Activated CD4-positive, alpha-beta T cell treated with anti-CD3 and anti-CD28 coated beads for 36 hours (primary cell): Measurements from ENCODE around the gene TXNDC5. TPM values are rescaled to one million over a fixed set of nuclear protein-coding genes. Genes with fewer than 3 reads are reported as not detected.
"Not testable (repeated sequence)": the region's sequence is repeated elsewhere in the genome, so short reads cannot be mapped to it uniquely, and the experiment has no call there.

ENCODE experiments used
- ATAC-seq: fragments of 200-7000 bp; cut with Tn5 transposase; one replicate; pipeline ENCODE4 v1.10.0; 2021; ENCODE audit warnings: mild to moderate bottlenecking, moderate library complexity
- CTCF ChIA-PET: fragments of 350-600 bp; sonication (Branson Sonifier 250); formaldehyde crosslinking; loops from one replicate; lab custom pipeline; 2021; ENCODE audit warnings: antibody characterized with exemption; lab: Charles Lee
- POLR2A ChIA-PET: fragments of 350-600 bp; sonication (Branson Sonifier 250); formaldehyde crosslinking; loops from one replicate; lab custom pipeline; 2021; ENCODE audit warnings: antibody characterized with exemption, inconsistent platforms; lab: Charles Lee
- DNase-seq: peaks from one replicate; pipeline ENCODE4 v3.0.0-alpha.2; 2020
- H3K27ac Mint-ChIP-seq: one replicate; pipeline ENCODE4 v1.8.0; 2021; ENCODE audit warnings: mixed read lengths
- H3K27me3 Mint-ChIP-seq: one replicate; pipeline ENCODE4 v1.8.0; 2021; ENCODE audit warnings: mixed read lengths
- H3K36me3 Mint-ChIP-seq: one replicate; pipeline ENCODE4 v1.8.0; 2021; ENCODE audit warnings: low read depth, mixed read lengths
- H3K4me1 Mint-ChIP-seq: one replicate; pipeline ENCODE4 v1.8.0; 2021; ENCODE audit warnings: mixed read lengths
- H3K4me3 Mint-ChIP-seq: one replicate; pipeline ENCODE4 v1.8.0; 2021; ENCODE audit warnings: mild to moderate bottlenecking, moderate library complexity, mixed read lengths
- H3K9me3 Mint-ChIP-seq: one replicate; pipeline ENCODE4 v1.8.0; 2021; ENCODE audit warnings: low read depth, mixed read lengths
- intact Hi-C, 2 experiments: fragments of 100-400 bp; cut with DNase I in 1 of 2; cut with micrococcal nuclease in 1 of 2; formaldehyde crosslinking; loops; one replicate each; pipeline versions ENCODE4 v1.14.2 to v1.15.1; 2022 to 2024; cut with DNase I, micrococcal nuclease
- total RNA-seq, 2 experiments: library from RNA; stranded (reverse); gene quantifications; one replicate each; pipeline ENCODE4 v1.2.3, GENCODE V29; 2021

Gene TXNDC5
- total RNA-seq, 2 experiments from 2014 or later, result 44.4 to 52.8 TPM

DNA sequence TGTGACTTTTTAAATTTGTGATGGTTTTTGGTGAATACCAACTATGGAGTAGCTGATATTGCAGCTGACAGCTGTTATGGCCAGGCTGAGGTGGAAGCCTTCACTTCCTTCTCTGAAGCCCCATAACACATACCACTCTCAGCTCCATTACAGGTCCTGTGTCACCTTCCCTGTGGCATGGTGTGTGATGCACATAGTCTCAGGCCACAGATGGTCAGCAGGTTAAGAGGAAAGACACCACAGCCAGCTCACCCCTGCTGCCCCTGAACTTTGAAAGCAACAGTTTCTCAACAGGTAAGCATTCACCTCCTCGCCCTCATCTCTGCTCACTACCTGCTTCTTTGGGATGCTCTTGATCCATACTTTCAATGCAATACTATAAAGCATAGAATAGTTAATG is 7.7 kb downstream of the TXNDC5 start:
- POLR2A ChIA-PET, result interaction anchor here (0.6 to 0.7 kb wide), 2 partner anchors 115 to 849 kb away, joined by 3 to 20 read pairs; no protein-coding TSS in a partner anchor
- H3K36me3 Mint-ChIP-seq, result peaks cover 42% of the 10 kb centered on the region
- peaks cover 3% of the 10 kb centered on the region for H3K4me1 Mint-ChIP-seq
- CTCF ChIA-PET, result no interaction called here
- intact Hi-C loops, result no loop called here
- ATAC-seq (no peak), DNase-seq (no peak)
- no peaks in the 10 kb centered on the region for H3K9me3 Mint-ChIP-seq
- H3K27ac Mint-ChIP-seq, result no peak overlapping the region
- no peaks in the 10 kb centered on the region for H3K27me3 Mint-ChIP-seq
- H3K4me3 Mint-ChIP-seq, result no peak overlapping the region

- Mint-ChIP-seq H3K4me1 (no peaks in the 10 kb centered on the region), H3K36me3 (peaks cover 44% of the 10 kb centered on the region), H3K27me3 (no peaks in the 10 kb centered on the region), H3K27ac (no peak overlapping the region), H3K4me3 (no peak overlapping the region), H3K9me3 (no peaks in the 10 kb centered on the region)
- intact Hi-C loops, result no loop called here
- DNase-seq (no peak), ATAC-seq (no peak)
- ChIA-PET POLR2A (no interaction called here), CTCF (no interaction called here)
Observed at GRCh38 chr6:7902221-7902620, 8.4 kb downstream of the TXNDC5 start.

- no peaks in the 10 kb centered on the region for H3K4me1 Mint-ChIP-seq
- no peak overlapping the region for H3K27ac Mint-ChIP-seq
- CTCF ChIA-PET, result no interaction called here
- ATAC-seq (no peak), DNase-seq (no peak)
- H3K4me3 Mint-ChIP-seq, result no peak overlapping the region
- no peaks in the 10 kb centered on the region for H3K27me3 Mint-ChIP-seq
- intact Hi-C loops, result no loop called here
- H3K36me3 Mint-ChIP-seq, result peaks cover 44% of the 10 kb centered on the region
- H3K9me3 Mint-ChIP-seq, result no peaks in the 10 kb centered on the region
- POLR2A ChIA-PET, result no interaction called here
Observed at GRCh38 chr6:7901780-7902179, 8.8 kb downstream of the TXNDC5 start.

- Mint-ChIP-seq H3K27ac (no peak overlapping the region), H3K4me1 (no peaks in the 10 kb centered on the region), H3K4me3 (no peak overlapping the region), H3K9me3 (no peaks in the 10 kb centered on the region), H3K27me3 (no peaks in the 10 kb centered on the region), H3K36me3 (peaks cover 46% of the 10 kb centered on the region)
- no peak for DNase-seq
- ChIA-PET CTCF (no interaction called here), POLR2A (no interaction called here)
- intact Hi-C loops, result no loop called here
- ATAC-seq, result no peak
Observed at GRCh38 chr6:7901056-7901455, 9.5 kb downstream of the TXNDC5 start.

- peaks cover 49% of the 10 kb centered on the region for H3K36me3 Mint-ChIP-seq
- H3K4me1 Mint-ChIP-seq, result no peaks in the 10 kb centered on the region
- CTCF ChIA-PET, result no interaction called here
- DNase-seq (no peak), ATAC-seq (no peak)
- POLR2A ChIA-PET, result interaction anchor here (0.7 kb wide), 1 partner anchor 201 kb away, joined by 3 read pairs; the partner anchor contains the start of gene EEF1E1
- no peaks in the 10 kb centered on the region for H3K9me3 Mint-ChIP-seq
- intact Hi-C loops, result no loop called here
- H3K4me3 Mint-ChIP-seq, result no peak overlapping the region
- no peak overlapping the region for H3K27ac Mint-ChIP-seq
- H3K27me3 Mint-ChIP-seq, result no peaks in the 10 kb centered on the region
Observed at GRCh38 chr6:7900621-7901020, 10.0 kb downstream of the TXNDC5 start.

- ATAC-seq, result no peak
Observed at GRCh38 chr6:7899889-7900213, 10.7 kb downstream of the TXNDC5 start.

DNA sequence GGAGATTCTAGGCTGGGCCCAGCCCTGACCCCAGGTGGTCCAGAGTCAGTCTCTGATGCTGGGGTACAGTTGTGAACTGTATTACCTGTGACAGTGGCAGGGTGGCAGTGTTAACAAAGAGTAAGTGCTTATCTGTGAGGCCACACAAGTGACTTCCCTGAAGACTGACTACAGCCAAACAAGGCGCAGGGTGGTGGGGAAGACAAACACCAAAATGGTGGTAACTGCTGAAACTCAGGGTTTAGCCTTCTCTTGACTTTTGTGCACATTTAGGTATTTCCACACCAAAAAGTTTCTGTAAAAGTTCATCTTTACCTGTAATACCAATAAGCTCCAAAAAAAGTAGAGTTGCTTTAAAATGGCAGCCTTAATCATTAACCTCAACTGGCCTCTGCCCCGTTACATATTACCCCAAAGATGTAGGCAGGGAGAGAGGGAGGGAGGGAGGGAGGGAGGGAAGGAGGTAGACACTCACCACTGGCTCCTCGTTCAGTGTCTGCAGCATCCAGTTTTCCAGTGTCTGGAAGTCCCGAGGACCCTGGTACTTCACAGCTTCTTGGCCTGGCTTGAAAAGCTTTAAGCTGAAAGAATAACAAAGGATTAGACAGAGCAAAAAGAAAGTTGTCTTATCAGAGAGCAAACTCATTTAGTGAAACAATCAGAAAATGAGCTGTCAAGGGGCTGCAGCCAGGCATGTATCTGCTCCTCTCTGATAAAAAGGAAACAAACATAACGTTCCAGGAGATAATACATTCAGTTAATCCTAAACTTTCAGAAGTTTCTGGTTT is 11.3 kb downstream of the TXNDC5 start:
- Mint-ChIP-seq H3K27me3 (no peaks in the 10 kb centered on the region), H3K9me3 (no peaks in the 10 kb centered on the region), H3K4me3 (no peak overlapping the region), H3K27ac (no peak overlapping the region), H3K4me1 (no peaks in the 10 kb centered on the region), H3K36me3 (peaks cover 52% of the 10 kb centered on the region)
- ChIA-PET POLR2A (no interaction called here), CTCF (interaction anchor here (0.8 to 1.0 kb wide), 3 partner anchors 12 to 1236 kb away, joined by 3 to 4 read pairs (median 4); no protein-coding TSS in a partner anchor)
- DNase-seq (no peak), ATAC-seq (peak; percentile 47)
- intact Hi-C loops, result loop anchor here in 1 of 2 experiments (5.0 kb wide), 1 partner anchor 318 kb away; no protein-coding TSS in a partner anchor

More at GRCh38 chr6:7899889-7900213, 10.7 kb downstream of the TXNDC5 start:
- Mint-ChIP-seq H3K9me3 (no peaks in the 10 kb centered on the region), H3K4me3 (no peak overlapping the region), H3K27me3 (no peaks in the 10 kb centered on the region), H3K4me1 (no peaks in the 10 kb centered on the region), H3K36me3 (peaks cover 53% of the 10 kb centered on the region), H3K27ac (no peak overlapping the region)
- CTCF ChIA-PET, result interaction anchor here (0.8 to 1.0 kb wide), 2 partner anchors 319 to 1237 kb away, joined by 3 to 4 read pairs; no protein-coding TSS in a partner anchor
- POLR2A ChIA-PET, result no interaction called here
- DNase-seq, result no peak
- intact Hi-C loops, result loop anchor here in 1 of 2 experiments (5.0 kb wide), 1 partner anchor 317 kb away; no protein-coding TSS in a partner anchor

- H3K27me3 Mint-ChIP-seq, H3K4me1 Mint-ChIP-seq, H3K27ac Mint-ChIP-seq, CTCF ChIA-PET, ATAC-seq, H3K9me3 Mint-ChIP-seq, DNase-seq, H3K4me3 Mint-ChIP-seq: not testable (repeated sequence)
- H3K36me3 Mint-ChIP-seq, result peaks cover 59% of the 10 kb centered on the region
- POLR2A ChIA-PET, result interaction anchor here (0.6 kb wide), 1 partner anchor 10 kb away, joined by 5 read pairs; no protein-coding TSS in a partner anchor
- intact Hi-C loops, result loop anchor here in 1 of 2 experiments (5.0 kb wide), 1 partner anchor 319 kb away; no protein-coding TSS in a partner anchor
Observed at GRCh38 chr6:7898193-7898586, 12.4 kb downstream of the TXNDC5 start.

DNA sequence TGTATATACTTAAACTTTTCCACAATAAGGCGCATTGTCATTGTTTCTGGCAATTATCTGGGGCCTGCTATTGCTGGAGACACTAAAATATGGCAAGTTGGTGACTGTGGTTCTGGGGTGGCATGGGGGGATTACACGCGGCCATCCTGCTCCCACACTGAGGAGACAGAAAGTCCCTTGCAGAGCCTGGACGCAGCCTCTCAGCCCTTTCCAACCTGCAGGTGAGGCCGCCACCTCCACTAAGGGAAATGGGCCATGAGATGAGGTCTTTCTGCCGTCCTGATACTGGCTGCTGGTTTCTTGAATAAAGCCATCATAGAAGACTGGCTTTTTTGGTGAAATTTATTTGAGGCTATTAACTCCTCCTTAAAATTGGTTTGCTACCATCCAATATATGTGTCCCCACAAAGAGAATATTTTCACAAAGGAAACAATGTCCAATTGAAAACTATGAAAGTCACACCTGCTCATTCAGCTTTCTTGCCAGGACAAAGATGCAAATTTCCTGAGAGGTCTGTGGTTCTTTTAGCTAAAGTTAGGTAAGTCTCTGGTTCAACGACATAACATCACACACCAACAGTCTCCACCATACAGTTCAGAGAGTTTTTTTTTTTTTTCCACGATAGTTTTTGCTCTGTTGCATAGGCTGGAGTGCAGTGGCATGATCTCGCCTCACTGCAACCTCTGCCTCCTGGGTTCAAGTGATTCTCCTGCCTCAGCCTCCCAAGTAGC is 13.0 kb downstream of the TXNDC5 start:
- POLR2A ChIA-PET, result interaction anchor here (0.6 kb wide), 2 partner anchors 11 to 393 kb away, joined by 4 to 5 read pairs; no protein-coding TSS in a partner anchor
- CTCF ChIA-PET, result no interaction called here
- Mint-ChIP-seq H3K27me3 (no peaks in the 10 kb centered on the region), H3K36me3 (peaks cover 61% of the 10 kb centered on the region), H3K4me3 (no peak overlapping the region), H3K27ac (no peak overlapping the region), H3K4me1 (no peaks in the 10 kb centered on the region), H3K9me3 (no peaks in the 10 kb centered on the region)
- ATAC-seq, result no peak
- intact Hi-C loops, result loop anchor here in 1 of 2 experiments (5.0 kb wide), 1 partner anchor 320 kb away; no protein-coding TSS in a partner anchor
- DNase-seq, result no peak

- CTCF ChIA-PET, result interaction anchor here (1.0 kb wide), 1 partner anchor 323 kb away, joined by 3 read pairs; no protein-coding TSS in a partner anchor
- intact Hi-C loops, result loop anchor here in 1 of 2 experiments (5.0 kb wide), 1 partner anchor 321 kb away; no protein-coding TSS in a partner anchor
- Mint-ChIP-seq H3K4me3 (no peak overlapping the region), H3K36me3 (peaks cover 69% of the 10 kb centered on the region), H3K27ac (no peak overlapping the region), H3K27me3 (no peaks in the 10 kb centered on the region), H3K9me3 (no peaks in the 10 kb centered on the region), H3K4me1 (no peaks in the 10 kb centered on the region)
- DNase-seq (no peak), ATAC-seq (no peak)
- POLR2A ChIA-PET, result no interaction called here
Observed at GRCh38 chr6:7896465-7896987, 14.1 kb downstream of the TXNDC5 start.

DNA sequence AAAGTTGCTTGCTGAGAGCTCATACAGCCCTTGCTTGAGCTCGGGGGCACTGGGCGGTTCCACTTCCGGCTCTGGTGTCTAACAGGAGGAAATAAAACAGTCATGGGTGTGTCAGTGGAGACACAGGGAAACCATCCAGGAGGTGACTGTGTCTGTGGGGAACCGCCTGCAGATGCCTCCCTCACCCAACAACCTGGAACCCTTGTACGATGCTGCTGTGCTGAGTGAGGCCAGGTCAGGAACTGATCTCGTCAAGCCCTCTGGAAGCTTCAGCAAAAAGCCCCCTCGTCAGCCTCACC is 15.5 kb downstream of the TXNDC5 start:
- CTCF ChIA-PET, result interaction anchor here (0.5 kb wide), 1 partner anchor 14 kb away, joined by 3 read pairs; no protein-coding TSS in a partner anchor
- H3K36me3 Mint-ChIP-seq, result peaks cover 67% of the 10 kb centered on the region
- no peak overlapping the region for H3K4me3 Mint-ChIP-seq

More for the DNA sequence above, 15.5 kb downstream of the TXNDC5 start:
- Mint-ChIP-seq H3K9me3 (no peaks in the 10 kb centered on the region), H3K27ac (no peak overlapping the region), H3K27me3 (no peaks in the 10 kb centered on the region), H3K4me1 (no peaks in the 10 kb centered on the region)
- POLR2A ChIA-PET, result no interaction called here
- intact Hi-C loops, result loop anchor here in 1 of 2 experiments (5.0 kb wide), 1 partner anchor 322 kb away; no protein-coding TSS in a partner anchor
- no peak for ATAC-seq
- no peak for DNase-seq
